ENCODE results near the gene MORN4.

DNA sequence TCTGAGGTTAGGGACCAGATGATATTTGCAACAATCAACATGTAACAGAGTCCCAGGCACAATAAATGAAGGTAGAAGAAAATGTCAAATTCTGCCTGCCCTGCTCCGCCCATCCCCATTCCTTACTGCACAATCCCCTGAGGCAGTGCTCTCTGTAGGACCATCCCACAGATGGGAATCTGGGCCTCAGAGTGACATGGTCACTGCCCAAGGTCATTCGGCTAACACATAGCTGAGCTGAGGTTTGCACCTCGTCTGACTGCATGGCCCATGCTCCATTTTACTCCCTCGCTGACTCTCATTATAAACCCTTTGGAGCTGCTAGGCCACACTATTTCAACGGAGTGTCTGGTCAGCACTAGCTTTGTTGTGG, 47.9 kb downstream of the MORN4 start:
- TF ChIP-seq CTCF (IDR thresholded peaks at IDR 0.05) (no peak), POLR2A (IDR thresholded peaks at IDR 0.05) (no peak)

Measured in Peyer's patch (tissue), 4 donors.